WTC11 (cell line): ENCODE measurements around the gene ZNF850. TPM values are rescaled to one million over a fixed set of nuclear protein-coding genes. Genes with fewer than 3 reads are reported as not detected.

ENCODE experiments used
- ATAC-seq: fragments of 200-7000 bp; cut with Tn5 transposase; 2 replicates; pipeline ENCODE4 v1.10.0; 2021; ENCODE audit warnings: mild to moderate bottlenecking, moderate library complexity
- CTCF ChIA-PET: fragments of 300-600 bp; sonication (Branson Sonifier 250); formaldehyde crosslinking; loops from one replicate; lab custom pipeline; 2021; ENCODE audit warnings: antibody characterized with exemption; lab: Charles Lee
- POLR2A ChIA-PET: fragments of 350-600 bp; sonication (Branson Sonifier 250); formaldehyde crosslinking; loops from one replicate; lab custom pipeline; 2021; ENCODE audit warnings: antibody characterized with exemption; lab: Charles Lee
- DNase-seq: peaks from one replicate; pipeline ENCODE4 v3.0.0; 2021; ENCODE audit warnings: low spot score
- H3K27ac Mint-ChIP-seq: 2 replicates; pipeline ENCODE4 v1.8.0; 2021; ENCODE audit warnings: mixed read lengths
- H3K27me3 Mint-ChIP-seq: 2 replicates; pipeline ENCODE4 v1.8.0; 2021; ENCODE audit warnings: low read depth, mild to moderate bottlenecking, moderate library complexity, mixed read lengths
- H3K36me3 Mint-ChIP-seq: 2 replicates; pipeline ENCODE4 v1.8.0; 2021; ENCODE audit warnings: mixed read lengths
- H3K4me1 Mint-ChIP-seq: 2 replicates; pipeline ENCODE4 v1.8.0; 2022; ENCODE audit warnings: mixed read lengths
- H3K4me3 Mint-ChIP-seq: 2 replicates; pipeline ENCODE4 v1.8.0; 2021; ENCODE audit warnings: mild to moderate bottlenecking, moderate library complexity, mixed read lengths
- H3K9me3 Mint-ChIP-seq: 2 replicates; pipeline ENCODE4 v1.8.0; 2021; ENCODE audit warnings: mixed read lengths
- AR ChIP-seq: fragments of 250-450 bp; sonication (Bioruptor Pico); IDR thresholded peaks from 2 replicates; pipeline ENCODE4 v1.9.0; 2021; ENCODE audit warnings: mild to moderate bottlenecking
- CBFB ChIP-seq: sonication (generic); formaldehyde crosslinking; IDR thresholded peaks from 2 replicates; pipeline ENCODE4 v1.8.1; 2022; ENCODE audit warnings: mild to moderate bottlenecking, low read depth, missing genetic modification reagents
- CDX4 ChIP-seq: fragments of 250-450 bp; sonication (Bioruptor Pico); IDR thresholded peaks from 2 replicates; pipeline ENCODE4 v1.9.0; 2021; ENCODE audit warnings: moderate library complexity, mild to moderate bottlenecking, inconsistent platforms, borderline replicate concordance
- CREB1 ChIP-seq: sonication (generic); formaldehyde crosslinking; IDR thresholded peaks from 2 replicates; pipeline ENCODE4 v1.8.0; 2023; ENCODE audit warnings: mild to moderate bottlenecking, missing genetic modification reagents
- CREM ChIP-seq: sonication (generic); formaldehyde crosslinking; IDR thresholded peaks from 2 replicates; pipeline ENCODE4 v1.8.1; 2022; ENCODE audit warnings: mild to moderate bottlenecking, missing genetic modification reagents, moderate library complexity
- E2F4 ChIP-seq: sonication (generic); formaldehyde crosslinking; IDR thresholded peaks from 2 replicates; pipeline ENCODE4 v1.8.1; 2022; ENCODE audit warnings: low read depth, mild to moderate bottlenecking, moderate library complexity, missing genetic modification reagents, borderline replicate concordance
- ELF4 ChIP-seq: sonication (generic); formaldehyde crosslinking; IDR thresholded peaks from 2 replicates; pipeline ENCODE4 v1.8.1; 2022; ENCODE audit warnings: low read depth, mild to moderate bottlenecking, moderate library complexity, missing genetic modification reagents
- ERG ChIP-seq: fragments of 250-450 bp; sonication (Bioruptor Pico); IDR thresholded peaks from 2 replicates; pipeline ENCODE4 v1.8.0; 2021; ENCODE audit warnings: mild to moderate bottlenecking
- FOXK1 ChIP-seq: sonication (generic); formaldehyde crosslinking; IDR thresholded peaks from 2 replicates; pipeline ENCODE4 v1.8.0; 2022; ENCODE audit warnings: mild to moderate bottlenecking, moderate library complexity, missing genetic modification reagents
- JAZF1 ChIP-seq: fragments of 250-450 bp; sonication (Bioruptor Pico); IDR thresholded peaks from 2 replicates; pipeline ENCODE4 v1.9.0; 2021; ENCODE audit warnings: moderate library complexity, mild to moderate bottlenecking, inconsistent platforms
- JUN ChIP-seq: sonication (generic); formaldehyde crosslinking; IDR thresholded peaks from 2 replicates; pipeline ENCODE4 v1.8.0; 2023; ENCODE audit warnings: mild to moderate bottlenecking, missing genetic modification reagents
- NR2C2 ChIP-seq: sonication (generic); formaldehyde crosslinking; IDR thresholded peaks from 2 replicates; pipeline ENCODE4 v1.8.0; 2022; ENCODE audit warnings: mild to moderate bottlenecking, missing genetic modification reagents
- SMAD4 ChIP-seq: sonication (generic); formaldehyde crosslinking; IDR thresholded peaks from 2 replicates; pipeline ENCODE4 v1.8.0; 2022; ENCODE audit warnings: mild to moderate bottlenecking, missing genetic modification reagents
- USF1 ChIP-seq: sonication (generic); formaldehyde crosslinking; IDR thresholded peaks from 2 replicates; pipeline ENCODE4 v1.8.0; 2022; ENCODE audit warnings: mild to moderate bottlenecking, missing genetic modification reagents
- ZNF281 ChIP-seq: sonication (generic); formaldehyde crosslinking; IDR thresholded peaks from 2 replicates; pipeline ENCODE4 v1.8.0; 2023; ENCODE audit warnings: mild to moderate bottlenecking, missing genetic modification reagents
- total RNA-seq: library from RNA; stranded (reverse); gene quantifications from 3 replicates; pipeline ENCODE4 v1.2.3, GENCODE V29; 2021
- TF ChIP-seq, protein P1 (sequence below): sonication (generic); formaldehyde crosslinking; conservative IDR thresholded peaks from 2 replicates; pipeline ENCODE4 v1.8.1; 2023; ENCODE audit warnings: mild to moderate bottlenecking, low read depth, missing genetic modification reagents, moderate library complexity
- TF ChIP-seq, protein P2 (sequence below): fragments of 250-450 bp; sonication (Bioruptor Pico); conservative IDR thresholded peaks from 2 replicates; pipeline ENCODE4 v1.9.0; 2021; ENCODE audit warnings: mild to moderate bottlenecking

Gene ZNF850
- total RNA-seq, 1 experiment from 2014 or later: 65.9 TPM

DNA sequence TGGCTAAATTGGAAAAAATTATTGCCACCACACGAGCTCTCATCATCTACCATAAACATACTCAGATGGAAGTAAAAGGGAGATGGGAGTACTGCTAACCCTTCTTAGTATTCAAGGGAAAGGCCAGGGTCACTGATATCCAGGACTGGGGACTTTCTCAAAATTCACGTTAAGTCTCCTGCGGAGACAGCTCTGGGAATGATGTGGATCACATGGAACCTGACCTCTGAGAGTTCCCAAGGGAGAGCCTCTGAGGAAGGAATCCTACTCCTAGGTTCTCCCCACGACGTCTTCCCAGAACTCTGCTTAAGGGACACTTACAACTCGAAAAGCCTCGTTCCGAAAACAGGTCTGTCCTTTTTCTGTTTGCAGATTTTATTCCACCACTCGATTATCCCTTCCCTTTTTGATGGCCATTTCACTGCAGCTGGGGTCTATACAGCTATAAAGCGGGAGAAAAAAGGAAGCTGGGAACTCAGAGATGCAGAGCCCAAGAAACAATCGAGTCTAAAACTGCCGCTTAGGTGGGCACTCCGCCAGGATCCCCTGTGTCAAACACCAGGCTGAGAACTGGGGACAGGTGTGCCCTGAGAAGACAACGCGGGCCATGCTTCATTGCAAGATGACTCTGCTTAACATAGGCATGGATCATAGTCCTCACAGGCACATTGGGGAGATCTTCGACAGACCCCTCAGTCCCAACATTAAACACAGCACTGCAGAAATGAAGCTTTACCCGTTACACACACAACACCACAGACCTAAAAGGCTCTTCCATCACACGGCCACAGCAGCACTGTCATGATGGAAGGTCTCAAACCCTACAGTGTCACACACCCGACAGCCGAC is 86.0 kb downstream of the ZNF850 start (continued):
- TF ChIP-seq ELF4: no peak
- no peak for TF ChIP-seq FOXK1 (CRISPR knock-in tag)
- TF ChIP-seq CDX4 (CRISPR knock-in tag): no peak

DNA sequence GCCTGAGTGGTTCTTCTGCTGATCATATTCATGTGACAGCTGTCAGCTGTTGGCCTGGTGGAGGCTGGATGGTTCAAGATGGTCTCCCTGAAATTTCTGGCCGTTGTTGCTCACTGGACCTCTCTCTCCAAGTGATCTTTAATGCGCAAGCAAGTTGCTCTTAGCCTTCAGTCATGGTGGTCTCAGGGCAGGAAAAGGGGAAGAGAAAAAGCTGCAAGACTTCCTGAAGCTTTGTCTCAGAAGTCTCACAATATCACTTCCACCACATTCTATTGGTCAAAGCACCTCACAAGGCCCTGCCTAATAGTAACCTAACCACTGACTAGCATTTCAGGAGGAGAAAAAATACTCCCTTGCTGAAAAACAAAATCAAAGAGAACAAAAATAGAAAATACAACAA is 86.8 kb downstream of the ZNF850 start:
- peaks cover 4% of the 10 kb centered on the region for H3K27me3 Mint-ChIP-seq
- peak overlapping the region; percentile 99; the same call in 1 of the 2 replicates for H3K4me3 Mint-ChIP-seq
- CTCF ChIA-PET: no interaction called here
- ATAC-seq (no peak), DNase-seq (no peak)
- TF ChIP-seq, protein P1, sequence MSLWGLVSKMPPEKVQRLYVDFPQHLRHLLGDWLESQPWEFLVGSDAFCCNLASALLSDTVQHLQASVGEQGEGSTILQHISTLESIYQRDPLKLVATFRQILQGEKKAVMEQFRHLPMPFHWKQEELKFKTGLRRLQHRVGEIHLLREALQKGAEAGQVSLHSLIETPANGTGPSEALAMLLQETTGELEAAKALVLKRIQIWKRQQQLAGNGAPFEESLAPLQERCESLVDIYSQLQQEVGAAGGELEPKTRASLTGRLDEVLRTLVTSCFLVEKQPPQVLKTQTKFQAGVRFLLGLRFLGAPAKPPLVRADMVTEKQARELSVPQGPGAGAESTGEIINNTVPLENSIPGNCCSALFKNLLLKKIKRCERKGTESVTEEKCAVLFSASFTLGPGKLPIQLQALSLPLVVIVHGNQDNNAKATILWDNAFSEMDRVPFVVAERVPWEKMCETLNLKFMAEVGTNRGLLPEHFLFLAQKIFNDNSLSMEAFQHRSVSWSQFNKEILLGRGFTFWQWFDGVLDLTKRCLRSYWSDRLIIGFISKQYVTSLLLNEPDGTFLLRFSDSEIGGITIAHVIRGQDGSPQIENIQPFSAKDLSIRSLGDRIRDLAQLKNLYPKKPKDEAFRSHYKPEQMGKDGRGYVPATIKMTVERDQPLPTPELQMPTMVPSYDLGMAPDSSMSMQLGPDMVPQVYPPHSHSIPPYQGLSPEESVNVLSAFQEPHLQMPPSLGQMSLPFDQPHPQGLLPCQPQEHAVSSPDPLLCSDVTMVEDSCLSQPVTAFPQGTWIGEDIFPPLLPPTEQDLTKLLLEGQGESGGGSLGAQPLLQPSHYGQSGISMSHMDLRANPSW (CRISPR knock-in tag): no peak
- no peak for TF ChIP-seq JUN (CRISPR knock-in tag)
- no peak for TF ChIP-seq CREB1 (CRISPR knock-in tag)
- no peak for TF ChIP-seq CREM
- no peak for TF ChIP-seq USF1 (CRISPR knock-in tag)
- no peak for TF ChIP-seq CBFB (CRISPR knock-in tag)
- no peak for TF ChIP-seq ZNF281
- TF ChIP-seq JAZF1 (CRISPR knock-in tag): no peak
- TF ChIP-seq, protein P2, sequence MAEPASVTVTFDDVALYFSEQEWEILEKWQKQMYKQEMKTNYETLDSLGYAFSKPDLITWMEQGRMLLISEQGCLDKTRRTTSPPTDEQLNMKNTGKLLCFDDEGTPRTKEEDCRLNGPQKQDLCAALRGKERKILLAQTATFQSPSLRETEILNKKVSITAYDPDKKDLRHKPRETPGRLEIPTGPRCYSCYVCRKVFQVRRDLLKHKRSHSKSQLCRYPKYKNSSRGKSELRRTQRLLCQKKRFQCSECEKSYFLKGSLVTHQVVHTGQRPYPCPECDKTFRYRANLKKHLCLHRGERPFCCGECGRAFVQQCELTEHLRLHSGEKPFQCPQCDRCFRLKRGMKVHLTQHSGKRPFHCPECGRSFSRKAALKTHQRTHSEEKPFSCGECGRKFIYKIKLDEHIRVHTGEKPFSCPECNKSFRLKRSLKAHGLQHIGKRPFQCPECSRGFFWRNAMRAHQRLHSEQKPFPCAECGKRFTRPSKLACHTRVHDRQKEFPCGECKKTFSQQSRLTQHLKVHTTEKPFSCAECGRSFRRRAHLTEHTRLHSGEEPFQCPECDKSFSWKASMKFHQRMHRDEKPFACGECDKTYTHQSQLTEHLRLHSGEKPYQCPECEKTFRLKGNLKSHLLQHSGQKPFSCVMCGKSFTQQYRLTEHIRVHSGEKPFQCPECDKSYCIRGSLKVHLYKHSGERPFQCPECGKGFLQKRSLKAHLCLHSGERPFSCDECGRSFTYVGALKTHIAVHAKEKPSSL (CRISPR knock-in tag): no peak
- POLR2A ChIA-PET: no interaction called here
- H3K9me3 Mint-ChIP-seq: peaks cover 11% of the 10 kb centered on the region
- H3K36me3 Mint-ChIP-seq: peaks cover 29% of the 10 kb centered on the region
- H3K27ac Mint-ChIP-seq: no peak overlapping the region
- H3K4me1 Mint-ChIP-seq: peaks cover 15% of the 10 kb centered on the region

- H3K4me3 Mint-ChIP-seq: no peak overlapping the region
- H3K27me3 Mint-ChIP-seq: no peaks in the 10 kb centered on the region
- no peak for DNase-seq
- H3K4me1 Mint-ChIP-seq: no peaks in the 10 kb centered on the region
- peaks cover 20% of the 10 kb centered on the region for H3K36me3 Mint-ChIP-seq
- POLR2A ChIA-PET: no interaction called here
- ATAC-seq: no peak
- H3K9me3 Mint-ChIP-seq: peaks cover 6% of the 10 kb centered on the region; the same call in 1 of the 2 replicates
- CTCF ChIA-PET: no interaction called here
- H3K27ac Mint-ChIP-seq: no peak overlapping the region
- TF ChIP-seq SMAD4 (CRISPR knock-in tag) (no peak), ERG (no peak), E2F4 (CRISPR knock-in tag) (no peak), ELF4 (no peak), NR2C2 (CRISPR knock-in tag) (no peak), AR (CRISPR knock-in tag) (no peak)
These were observed 93.2 kb downstream of the ZNF850 start for GRCh38 chr19:36679455-36679854.
